ENCODE measurements around the gene PSAPL1. TPM values are rescaled to one million over a fixed set of nuclear protein-coding genes. Genes with fewer than 3 reads are reported as not detected.

PSAPL1 gene
- total and polyA plus RNA-seq, 8 donors, result 0.03 to 37.5 (median 5.7) TPM; not detected in 2

DNA sequence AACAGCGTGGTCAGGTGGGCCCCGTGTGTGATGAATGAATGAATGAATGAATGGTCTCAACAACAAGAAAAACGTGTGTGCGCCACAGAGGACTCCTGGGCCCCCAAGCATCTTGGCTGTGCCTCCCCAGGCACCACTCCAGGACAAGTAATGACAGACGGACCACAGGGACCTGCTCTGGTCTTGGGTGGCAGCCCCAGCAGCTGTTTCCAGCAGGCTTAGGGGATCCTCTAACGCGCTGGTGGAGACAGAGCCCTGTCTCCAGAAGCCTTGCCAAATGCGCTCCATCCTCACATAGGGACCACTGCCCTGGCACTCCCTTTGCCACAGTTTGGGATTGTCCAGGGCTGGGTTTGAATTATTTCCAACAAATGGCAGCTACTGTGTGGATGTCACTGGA, 39.1 kb downstream of the PSAPL1 start:
- peaks cover 0 to 15% (median 7%) of the 10 kb centered on the region in 4 donors for H3K4me1 ChIP-seq
- H3K4me3 ChIP-seq, result no peak overlapping the region
- peaks cover 0 to 65% (median 7%) of the 10 kb centered on the region in 3 donors for H3K27me3 ChIP-seq
- H3K9me3 ChIP-seq, result no peaks in the 10 kb centered on the region
- peak in 1 of 2 donors; percentile 5 for DNase-seq
- 67 to 81% (median 78%) methylated on average over 8 of the region's 8 CpGs for WGBS, 5 donors
- intact Hi-C loops (cut with DNase I; ENCODE audit: low total_unique reads), result no loop called here
- TF ChIP-seq POLR2A (IDR thresholded peaks at IDR 0.05), result no peak
- TF ChIP-seq, protein P1, sequence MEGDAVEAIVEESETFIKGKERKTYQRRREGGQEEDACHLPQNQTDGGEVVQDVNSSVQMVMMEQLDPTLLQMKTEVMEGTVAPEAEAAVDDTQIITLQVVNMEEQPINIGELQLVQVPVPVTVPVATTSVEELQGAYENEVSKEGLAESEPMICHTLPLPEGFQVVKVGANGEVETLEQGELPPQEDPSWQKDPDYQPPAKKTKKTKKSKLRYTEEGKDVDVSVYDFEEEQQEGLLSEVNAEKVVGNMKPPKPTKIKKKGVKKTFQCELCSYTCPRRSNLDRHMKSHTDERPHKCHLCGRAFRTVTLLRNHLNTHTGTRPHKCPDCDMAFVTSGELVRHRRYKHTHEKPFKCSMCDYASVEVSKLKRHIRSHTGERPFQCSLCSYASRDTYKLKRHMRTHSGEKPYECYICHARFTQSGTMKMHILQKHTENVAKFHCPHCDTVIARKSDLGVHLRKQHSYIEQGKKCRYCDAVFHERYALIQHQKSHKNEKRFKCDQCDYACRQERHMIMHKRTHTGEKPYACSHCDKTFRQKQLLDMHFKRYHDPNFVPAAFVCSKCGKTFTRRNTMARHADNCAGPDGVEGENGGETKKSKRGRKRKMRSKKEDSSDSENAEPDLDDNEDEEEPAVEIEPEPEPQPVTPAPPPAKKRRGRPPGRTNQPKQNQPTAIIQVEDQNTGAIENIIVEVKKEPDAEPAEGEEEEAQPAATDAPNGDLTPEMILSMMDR (IDR thresholded peaks at IDR 0.05), result no peak
- TF ChIP-seq POLR2AphosphoS5 (IDR thresholded peaks at IDR 0.05), result no peak
- TF ChIP-seq EP300 (IDR thresholded peaks at IDR 0.05), result no peak
- no peak overlapping the region for H3K27ac ChIP-seq
- no peaks in the 10 kb centered on the region for H3K36me3 ChIP-seq

DNA sequence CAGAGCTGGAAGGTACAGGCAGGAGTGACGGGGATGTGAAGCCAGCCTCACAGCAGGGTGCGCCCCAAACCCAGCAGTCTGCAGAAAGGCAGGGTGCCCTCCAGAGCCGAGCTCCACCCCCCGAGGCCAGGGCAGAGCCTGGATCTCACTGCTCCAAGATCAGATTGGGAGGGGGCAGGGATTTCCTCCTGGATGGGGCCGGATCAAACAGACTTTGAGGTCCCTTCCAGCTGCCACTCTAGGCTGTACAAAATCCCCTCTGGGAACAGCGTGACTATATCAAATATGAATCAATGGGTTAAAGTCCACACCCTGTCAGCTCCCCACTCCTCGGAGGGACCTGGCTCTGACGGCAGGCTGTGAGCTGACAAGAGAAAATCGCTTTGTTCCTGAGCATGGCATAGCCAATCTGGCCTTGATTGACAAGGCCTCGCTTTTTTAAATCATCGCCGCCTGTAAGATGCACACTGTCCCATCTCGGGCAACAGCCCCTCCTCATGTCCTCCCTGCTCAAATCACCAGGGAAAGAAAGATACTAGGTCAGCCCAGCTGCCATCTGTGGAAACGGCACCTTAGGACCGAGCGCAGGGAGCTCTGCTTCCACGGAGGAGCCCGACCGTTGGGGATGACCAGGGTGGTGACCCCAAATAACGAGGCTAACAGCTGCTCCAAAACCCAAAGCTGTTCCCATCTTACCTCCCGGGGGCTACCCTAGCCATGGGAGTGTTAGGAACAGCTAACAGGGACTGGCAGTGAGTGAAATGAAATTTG, 39.9 kb downstream of the PSAPL1 start:
- H3K4me3 ChIP-seq, result no peak overlapping the region
- H3K36me3 ChIP-seq, result no peaks in the 10 kb centered on the region
- peaks cover 0 to 65% (median 7%) of the 10 kb centered on the region in 3 donors for H3K27me3 ChIP-seq
- WGBS, 5 donors, result 50 to 73% (median 54%) methylated on average over 18 to 21 of the region's 21 CpGs
- no peaks in the 10 kb centered on the region for H3K9me3 ChIP-seq
- peak; percentile 23 to 44 for DNase-seq
- H3K4me1 ChIP-seq, result peaks cover 0 to 15% (median 7%) of the 10 kb centered on the region in 4 donors
- intact Hi-C loops (cut with DNase I; ENCODE audit: low total_unique reads), result no loop called here
- no peak overlapping the region for H3K27ac ChIP-seq
- TF ChIP-seq POLR2A (IDR thresholded peaks at IDR 0.05) (no peak), EP300 (IDR thresholded peaks at IDR 0.05) (no peak)

DNA sequence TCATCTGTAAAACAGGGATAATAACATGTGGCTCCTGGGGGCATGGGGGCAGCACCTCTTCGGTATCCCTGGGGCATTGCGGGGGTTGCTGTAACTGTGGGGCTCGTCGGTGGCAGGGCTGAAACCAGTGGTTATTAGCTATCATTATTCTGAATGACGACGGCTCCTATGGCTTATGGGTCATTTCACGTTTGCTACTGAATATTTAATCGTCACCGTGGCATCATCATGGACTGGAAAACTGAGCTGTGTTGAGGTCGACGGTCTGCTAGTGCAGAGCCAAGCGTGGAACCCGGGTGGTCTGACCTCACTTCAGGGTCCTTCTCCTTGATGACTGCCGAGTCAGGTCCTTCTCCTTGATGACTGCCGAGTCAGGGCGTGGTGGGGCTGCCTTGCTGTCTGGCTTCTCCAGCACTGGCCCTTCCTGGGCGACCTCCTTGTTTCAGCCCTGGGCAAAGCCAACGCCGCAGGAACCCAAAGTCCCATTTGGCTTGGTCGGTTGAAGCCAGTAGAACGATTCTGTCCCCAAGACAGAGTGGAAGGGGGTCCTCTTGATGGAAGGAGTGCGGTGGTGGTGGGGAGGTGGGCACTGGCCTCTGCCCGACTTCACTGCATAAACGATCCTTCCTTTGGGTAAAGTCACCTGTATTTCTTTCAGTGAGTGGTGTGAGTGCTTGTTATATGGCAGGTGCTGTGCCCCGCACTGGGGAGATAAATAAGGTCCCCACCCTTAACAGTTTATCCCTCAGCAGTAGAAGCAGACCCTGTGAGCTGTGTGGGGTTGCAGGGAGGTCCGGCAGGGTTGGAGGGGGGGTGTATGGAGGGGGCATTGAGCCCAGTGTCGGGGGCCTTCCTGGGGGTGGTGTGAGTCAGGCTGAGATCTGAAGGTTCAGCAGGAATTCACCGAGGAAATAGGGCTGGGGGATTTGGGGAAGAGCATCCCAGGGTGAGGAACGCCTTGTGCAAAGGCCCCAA, 40.8 kb downstream of the PSAPL1 start:
- Histone ChIP-seq H3K4me3 (no peak overlapping the region), H3K36me3 (no peaks in the 10 kb centered on the region), H3K4me1 (peaks cover 0 to 15% (median 7%) of the 10 kb centered on the region in 4 donors), H3K9me3 (no peaks in the 10 kb centered on the region), H3K27me3 (peaks cover 0 to 65% (median 7%) of the 10 kb centered on the region in 3 donors), H3K27ac (no peak overlapping the region)
- no peak for DNase-seq
- 81 to 84% (median 82%) methylated on average over 25 to 29 of the region's 29 CpGs for WGBS, 5 donors
- TF ChIP-seq POLR2AphosphoS5 (IDR thresholded peaks at IDR 0.05), result no peak
- TF ChIP-seq, protein P1 (IDR thresholded peaks at IDR 0.05), result no peak
- no peak for TF ChIP-seq POLR2A (IDR thresholded peaks at IDR 0.05)
- no peak for TF ChIP-seq EP300 (IDR thresholded peaks at IDR 0.05)
- intact Hi-C loops (cut with DNase I; ENCODE audit: low total_unique reads), result no loop called here

DNA sequence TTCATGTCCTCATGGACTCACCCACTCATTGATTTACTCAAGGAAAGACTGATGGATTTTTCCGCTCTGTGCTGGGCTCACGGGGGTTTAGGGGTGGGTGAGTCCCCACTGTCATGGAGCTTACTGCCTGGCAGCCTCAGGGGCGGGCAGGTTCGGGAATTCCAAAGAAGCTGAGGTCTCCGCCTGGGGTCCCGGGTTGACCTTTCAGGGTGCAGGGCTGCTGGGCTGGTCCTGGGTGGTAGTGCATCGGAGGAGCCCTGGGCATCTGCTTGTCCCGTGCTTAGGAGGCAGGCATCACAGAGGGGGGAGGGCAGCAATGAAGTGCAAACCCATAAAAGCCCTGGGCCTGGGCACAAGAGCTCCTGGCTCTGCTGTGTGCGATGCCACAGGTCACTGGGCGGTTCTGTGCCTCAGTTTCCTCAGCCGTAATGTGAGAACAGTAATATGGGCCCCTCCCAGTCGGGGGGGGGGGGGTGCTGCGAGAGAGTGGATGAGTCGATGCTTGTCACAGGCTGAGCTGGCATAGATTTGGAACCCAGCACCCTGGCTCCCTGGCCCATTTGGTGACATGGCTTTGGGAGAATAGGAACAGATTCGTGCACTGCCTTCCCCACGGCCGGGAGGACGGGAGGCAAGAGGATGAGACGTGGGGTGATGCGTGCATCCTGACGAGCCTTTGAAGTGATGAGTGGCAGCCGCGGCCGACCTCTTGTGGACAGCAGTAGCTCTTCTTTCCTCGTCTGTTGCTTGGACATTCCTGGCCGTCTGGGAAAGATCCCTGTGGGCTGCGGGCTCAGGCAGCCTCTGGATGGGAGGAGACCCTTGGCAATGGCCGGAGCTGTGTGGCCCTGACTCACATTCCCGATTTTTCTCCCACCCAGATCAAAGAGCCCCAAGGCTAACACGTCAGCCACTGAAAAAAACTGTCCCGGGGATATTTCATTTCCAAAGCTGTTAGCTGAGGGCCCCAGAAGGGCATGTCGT, 42.0 kb downstream of the PSAPL1 start:
- Histone ChIP-seq H3K27me3 (peaks cover 0 to 60% (median 7%) of the 10 kb centered on the region in 3 donors), H3K4me1 (peaks cover 0 to 8% (median 2%) of the 10 kb centered on the region in 4 donors), H3K9me3 (no peaks in the 10 kb centered on the region), H3K27ac (no peak overlapping the region), H3K36me3 (no peaks in the 10 kb centered on the region), H3K4me3 (no peak overlapping the region)
- TF ChIP-seq POLR2AphosphoS5 (IDR thresholded peaks at IDR 0.05) (no peak), POLR2A (IDR thresholded peaks at IDR 0.05) (no peak)
- WGBS, 5 donors, result 70 to 80% (median 75%) methylated on average over 29 to 32 of the region's 32 CpGs
- intact Hi-C loops (cut with DNase I; ENCODE audit: low total_unique reads), result no loop called here
- DNase-seq, result peak; percentile 21 to 66
